Transverse colon (tissue), 4 donors: ENCODE measurements around the gene CAPN5.

ENCODE experiments used
- POLR2A ChIP-seq: fragments of 450-650 bp; IDR thresholded peaks from one replicate; pipeline ENCODE4 v1.6.1; 2016; ENCODE audit warnings: antibody characterized with exemption, mild to moderate bottlenecking, moderate library complexity
- POLR2AphosphoS5 ChIP-seq, 3 donors: sonication (generic); formaldehyde crosslinking; IDR thresholded peaks; one replicate each; pipeline ENCODE4 v1.6.1; 2016; ENCODE audit warnings: antibody characterized with exemption in 3 of 3
- TF ChIP-seq, protein P1 (sequence below), 5 experiments: fragments of 200-600 bp in 3 of 5; fragments of 450-650 bp in 2 of 5; sonication (generic) in 3 of 5; IDR thresholded peaks; 1 replicate in 2 of 5; 2 replicates in 3 of 5; pipeline ENCODE4 v1.5.1; 2016 to 2017; ENCODE audit warnings: antibody characterized with exemption in 5 of 5, inconsistent platforms in 3 of 5, mild to moderate bottlenecking in 2 of 5, moderate library complexity in 1 of 5

GRCh38 chr11:77071671-77072605 is 5.2 kb downstream of the CAPN5 start:
- TF ChIP-seq, protein P1, sequence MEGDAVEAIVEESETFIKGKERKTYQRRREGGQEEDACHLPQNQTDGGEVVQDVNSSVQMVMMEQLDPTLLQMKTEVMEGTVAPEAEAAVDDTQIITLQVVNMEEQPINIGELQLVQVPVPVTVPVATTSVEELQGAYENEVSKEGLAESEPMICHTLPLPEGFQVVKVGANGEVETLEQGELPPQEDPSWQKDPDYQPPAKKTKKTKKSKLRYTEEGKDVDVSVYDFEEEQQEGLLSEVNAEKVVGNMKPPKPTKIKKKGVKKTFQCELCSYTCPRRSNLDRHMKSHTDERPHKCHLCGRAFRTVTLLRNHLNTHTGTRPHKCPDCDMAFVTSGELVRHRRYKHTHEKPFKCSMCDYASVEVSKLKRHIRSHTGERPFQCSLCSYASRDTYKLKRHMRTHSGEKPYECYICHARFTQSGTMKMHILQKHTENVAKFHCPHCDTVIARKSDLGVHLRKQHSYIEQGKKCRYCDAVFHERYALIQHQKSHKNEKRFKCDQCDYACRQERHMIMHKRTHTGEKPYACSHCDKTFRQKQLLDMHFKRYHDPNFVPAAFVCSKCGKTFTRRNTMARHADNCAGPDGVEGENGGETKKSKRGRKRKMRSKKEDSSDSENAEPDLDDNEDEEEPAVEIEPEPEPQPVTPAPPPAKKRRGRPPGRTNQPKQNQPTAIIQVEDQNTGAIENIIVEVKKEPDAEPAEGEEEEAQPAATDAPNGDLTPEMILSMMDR (IDR thresholded peaks at IDR 0.05), result no peak
- TF ChIP-seq POLR2A, result no peak
- no peak for TF ChIP-seq POLR2AphosphoS5 (IDR thresholded peaks at IDR 0.05)
